Measurements from ENCODE around the gene PODXL2. TPM values are rescaled to one million over a fixed set of nuclear protein-coding genes. Genes with fewer than 3 reads are reported as not detected.
"Not testable (repeated sequence)": the region's sequence is repeated elsewhere in the genome, so short reads cannot be mapped to it uniquely, and the experiment has no call there.

Gene PODXL2
- total RNA-seq, 1 donor from 2014 or later: 28.9 TPM

DNA sequence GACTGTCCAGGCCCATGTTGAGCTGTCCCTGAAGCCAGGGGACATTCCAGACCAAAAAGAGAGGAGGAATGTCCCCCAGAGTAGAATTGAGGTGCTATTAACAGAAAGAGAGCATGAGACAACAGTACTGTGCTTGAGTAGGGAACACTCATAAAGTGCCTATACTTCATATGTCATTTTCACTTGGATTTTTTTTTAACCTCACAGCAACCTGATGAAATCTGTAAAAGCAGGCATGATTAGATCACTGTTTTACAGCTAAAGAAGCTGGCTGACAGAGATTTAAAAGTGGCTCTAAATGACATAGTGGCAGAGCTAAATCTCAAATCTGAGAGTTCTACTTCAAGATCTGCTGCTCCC lies 18.8 kb downstream of the PODXL2 start:
- no peak overlapping the region for H3K4me3 ChIP-seq (ENCODE audit: low read depth, low read length)
- TF ChIP-seq CTCF (conservative IDR thresholded peaks at IDR 0.05; ENCODE audit: low read depth, low read length): no peak
- no peak for DNase-seq (ENCODE audit: low read depth)

GRCh38 chr3:127650236-127650635 lies 21.3 kb downstream of the PODXL2 start:
- no peak for DNase-seq (ENCODE audit: low read depth)
- TF ChIP-seq CTCF (conservative IDR thresholded peaks at IDR 0.05; ENCODE audit: low read depth, low read length): no peak
- H3K4me3 ChIP-seq (ENCODE audit: low read depth, low read length): no peak overlapping the region

DNA sequence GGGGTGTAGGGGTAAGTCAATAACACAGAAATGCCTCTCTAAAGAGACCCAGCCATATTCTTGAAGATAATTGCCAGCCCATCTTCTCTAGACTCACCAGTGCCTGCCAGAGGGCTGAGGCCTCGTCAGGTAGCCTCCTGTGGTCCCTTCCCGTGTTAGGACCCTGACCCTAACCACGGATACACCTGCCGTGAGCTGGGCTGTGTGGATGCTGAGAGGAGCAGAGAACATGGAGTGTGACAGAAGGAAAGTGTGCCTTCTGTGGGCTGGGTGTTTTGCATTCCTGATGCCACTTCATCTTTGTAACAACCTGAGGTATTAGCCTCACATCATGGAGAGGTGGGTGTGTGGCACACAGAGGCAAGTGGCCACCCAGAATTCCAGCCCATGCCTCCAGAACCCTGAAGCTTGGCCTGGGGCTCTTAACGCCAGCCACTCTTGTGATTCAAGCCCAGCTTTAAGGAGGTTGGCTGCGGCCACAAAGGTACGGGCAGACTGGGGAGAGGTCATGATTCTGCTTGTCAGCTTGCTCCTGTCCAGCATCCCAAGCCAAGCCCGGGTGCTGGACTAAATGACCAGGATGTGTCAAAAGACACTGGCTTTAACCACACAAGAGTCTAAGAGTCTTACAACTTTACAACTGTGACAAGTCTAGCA lies 22.7 kb downstream of the PODXL2 start:
- H3K4me3 ChIP-seq (ENCODE audit: low read depth, low read length): no peak overlapping the region
- no peak for TF ChIP-seq CTCF (conservative IDR thresholded peaks at IDR 0.05; ENCODE audit: low read depth, low read length)
- no peak for DNase-seq (ENCODE audit: low read depth)

GRCh38 chr3:127652246-127652995 lies 23.4 kb downstream of the PODXL2 start:
- DNase-seq (ENCODE audit: low read depth): no peak
- no peak overlapping the region for H3K4me3 ChIP-seq (ENCODE audit: low read depth, low read length)
- peak; percentile 91 for TF ChIP-seq CTCF (conservative IDR thresholded peaks at IDR 0.05; ENCODE audit: low read depth, low read length)

DNA sequence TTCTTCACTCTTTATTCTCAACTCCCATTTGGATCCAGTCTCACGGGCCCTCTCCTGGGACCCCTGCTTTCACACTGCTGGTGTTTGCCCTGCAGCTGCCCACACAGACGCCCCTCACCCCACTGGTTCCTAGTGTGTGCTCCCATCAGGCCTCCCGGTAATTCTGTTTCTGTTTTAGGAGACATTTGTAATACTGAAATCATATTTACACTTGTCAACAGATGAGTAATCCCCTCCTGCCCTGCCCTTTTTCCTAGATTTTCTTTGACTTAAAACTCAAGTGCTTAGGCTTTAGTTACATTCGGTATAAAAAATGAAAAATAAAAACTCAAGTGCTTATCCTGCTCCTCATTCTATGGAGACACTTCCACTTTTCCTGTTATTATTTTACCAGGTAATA lies 25.4 kb downstream of the PODXL2 start:
- H3K4me3 ChIP-seq (ENCODE audit: low read depth, low read length): no peak overlapping the region
- no peak for TF ChIP-seq CTCF (conservative IDR thresholded peaks at IDR 0.05; ENCODE audit: low read depth, low read length)
- DNase-seq (ENCODE audit: low read depth): no peak

DNA sequence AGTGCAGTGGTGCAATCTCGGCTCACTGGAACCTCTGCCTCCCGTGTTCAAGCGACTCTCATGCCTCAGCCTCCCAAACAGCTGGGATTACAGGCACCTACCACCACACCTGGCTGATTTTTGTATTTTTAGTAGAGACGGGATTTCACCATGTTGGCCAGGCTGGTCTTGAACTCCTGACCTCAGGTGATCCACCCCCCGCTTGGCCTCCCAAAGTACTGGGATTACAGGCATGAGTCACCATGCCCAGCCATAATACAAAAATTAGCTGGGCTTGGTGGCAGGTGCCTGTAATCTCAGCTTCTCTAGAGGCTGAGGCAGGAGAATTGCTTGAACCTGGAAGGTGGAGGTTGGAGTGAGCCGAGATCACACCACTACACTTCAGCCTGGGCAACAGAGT lies 26.0 kb downstream of the PODXL2 start:
- H3K4me3 ChIP-seq (ENCODE audit: low read depth, low read length); DNase-seq (ENCODE audit: low read depth): not testable (repeated sequence)

DNA sequence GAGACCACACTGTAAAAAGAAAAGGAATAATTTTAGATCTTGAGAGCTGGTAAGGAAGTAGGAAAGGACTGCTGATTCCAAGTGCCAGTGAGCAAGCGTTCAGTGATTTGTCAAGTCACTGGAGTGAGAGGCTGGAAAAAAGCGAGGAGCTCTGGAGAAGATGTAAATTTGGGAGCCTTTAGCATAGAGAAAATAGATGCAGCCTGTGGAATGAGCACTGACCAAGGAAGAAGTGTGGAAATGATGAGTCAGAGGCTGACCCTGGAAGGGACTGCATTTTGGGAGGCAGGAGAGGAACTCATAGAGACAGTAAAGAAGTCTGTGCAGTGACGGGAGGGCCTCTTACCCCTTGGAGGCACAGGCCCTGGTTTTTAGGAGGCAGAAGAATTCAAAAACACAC lies 26.7 kb downstream of the PODXL2 start:
- TF ChIP-seq CTCF (conservative IDR thresholded peaks at IDR 0.05; ENCODE audit: low read depth, low read length): no peak
- no peak overlapping the region for H3K4me3 ChIP-seq (ENCODE audit: low read depth, low read length)
- no peak for DNase-seq (ENCODE audit: low read depth)
